ENCODE measurements around the gene KIF1B.

GRCh38 chr1:10171105-10171767 lies 39.1 kb upstream of the KIF1B start:
- no peak for TF ChIP-seq CTCF (IDR thresholded peaks at IDR 0.05; ENCODE audit: low read length)
- TF ChIP-seq EZH2phosphoT487 (IDR thresholded peaks at IDR 0.05; ENCODE audit: low read length) = no peak

Data from MM.1S (cell line).